ENCODE results near the gene ZSCAN31. TPM values are rescaled to one million over a fixed set of nuclear protein-coding genes. Genes with fewer than 3 reads are reported as not detected.

ZSCAN31 gene
- total RNA-seq, 1 donor from 2014 or later, result 0.79 TPM

GRCh38 chr6:28277746-28278145 is 58.2 kb downstream of the ZSCAN31 start:
- Mint-ChIP-seq H3K4me1 (peaks cover 17% of the 10 kb centered on the region), H3K36me3 (ENCODE audit: low read depth) (peaks cover 35% of the 10 kb centered on the region), H3K9me3 (no peaks in the 10 kb centered on the region), H3K27me3 (peaks cover 2% of the 10 kb centered on the region), H3K4me3 (no peak overlapping the region), H3K27ac (no peak overlapping the region)
- intact Hi-C loops (cut with micrococcal nuclease), result no loop called here
- DNase-seq, result no peak

GRCh38 chr6:28274888-28275287 is 61.1 kb downstream of the ZSCAN31 start:
- intact Hi-C loops (cut with micrococcal nuclease), result no loop called here
- Mint-ChIP-seq H3K36me3 (ENCODE audit: low read depth) (peaks cover 42% of the 10 kb centered on the region), H3K4me3 (peak overlapping the region; percentile 0), H3K9me3 (no peaks in the 10 kb centered on the region), H3K27me3 (no peaks in the 10 kb centered on the region), H3K4me1 (peaks cover 7% of the 10 kb centered on the region), H3K27ac (peak overlapping the region; percentile 1)
- DNase-seq, result no peak

Other genes starting within 250 kb of the ZSCAN31 start
- 3.0 and 4.0 TPM in 2 replicates for gene ZSCAN16, start 211.5 kb downstream of the ZSCAN31 start, total RNA-seq
- gene ZKSCAN8, start 194.3 kb downstream of the ZSCAN31 start, total RNA-seq, result 17.6 and 17.7 TPM in 2 replicates
- gene ZSCAN9, start 110.9 kb downstream of the ZSCAN31 start, total RNA-seq, result 5.2 and 6.3 TPM in 2 replicates
- gene ZKSCAN4, start 83.9 kb downstream of the ZSCAN31 start, total RNA-seq, result 3.8 and 4.9 TPM in 2 replicates
- not detected in 2 replicates for gene NKAPL, start 76.9 kb downstream of the ZSCAN31 start, total RNA-seq
- gene ZSCAN26, start 69.0 kb downstream of the ZSCAN31 start, total RNA-seq, result 5.9 and 7.7 TPM in 2 replicates
- 1.8 and 2.5 TPM in 2 replicates for gene PGBD1, start 54.6 kb downstream of the ZSCAN31 start, total RNA-seq
- gene ZKSCAN3, start 13.8 kb upstream of the ZSCAN31 start, total RNA-seq, result 2.7 and 2.9 TPM in 2 replicates
- gene ZSCAN12, start 63.6 kb upstream of the ZSCAN31 start, total RNA-seq, result 5.8 and 5.9 TPM in 2 replicates
- 1.2 and 2.8 TPM in 2 replicates for gene ZSCAN23, start 107.3 kb upstream of the ZSCAN31 start, total RNA-seq
- gene GPX6, start 179.6 kb upstream of the ZSCAN31 start, total RNA-seq, result not detected in 2 replicates
- gene GPX5, start 189.7 kb upstream of the ZSCAN31 start, total RNA-seq, result not detected in 2 replicates